Body of pancreas (tissue), 4 donors: ENCODE data around the gene MEN1.

Experiments used
- CTCF ChIP-seq, 7 experiments: fragments of 450-650 bp in 4 of 7; fragments of 200-600 bp in 3 of 7; sonication (generic) in 3 of 7; IDR thresholded peaks; one replicate each; pipeline ENCODE4 v1.5.1; 2016 to 2019; ENCODE audit warnings: antibody characterized with exemption in 7 of 7
- POLR2A ChIP-seq, 3 donors: fragments of 450-650 bp; IDR thresholded peaks; one replicate each; pipeline ENCODE4 v1.6.1; 2016; ENCODE audit warnings: antibody characterized with exemption in 3 of 3, mild to moderate bottlenecking in 2 of 3

- peak; percentile 42 to 77 (median 60) for TF ChIP-seq CTCF (IDR thresholded peaks at IDR 0.05)
- TF ChIP-seq POLR2A (IDR thresholded peaks at IDR 0.05) = peak; percentile 50 to 88 (median 51)
These were observed 34.2 kb upstream of the MEN1 start, which contains the start of gene CDC42BPG for GRCh38 chr11:64844330-64845128.
